ENCODE measurements around the gene TSC22D2.

Gene TSC22D2

GRCh38 chr3:150399060-150399459 is 9.0 kb upstream of the TSC22D2 start:
- Histone ChIP-seq H3K9ac (ENCODE audit: low read length) (no peak overlapping the region), H3K79me2 (ENCODE audit: insufficient read depth, low read length) (no peaks in the 10 kb centered on the region), H3K27me3 (ENCODE audit: low read length) (no peaks in the 10 kb centered on the region), H3F3A (ENCODE audit: insufficient read depth) (no peaks in the 10 kb centered on the region), H3K36me3 (ENCODE audit: low read length) (no peaks in the 10 kb centered on the region), H4K20me1 (ENCODE audit: low read depth, low read length) (no peaks in the 10 kb centered on the region), H3K9me2 (replicated peaks; ENCODE audit: insufficient read depth, low read length) (no peaks in the 10 kb centered on the region), H3K27ac (ENCODE audit: low read depth, low read length) (no peak overlapping the region), H3K4me2 (ENCODE audit: low read depth, low read length, poor library complexity, severe bottlenecking) (no peak overlapping the region), H3K4me3 (ENCODE audit: insufficient read depth, low read length, poor library complexity, severe bottlenecking) (no peak overlapping the region), H2AFZ (ENCODE audit: low read depth, low read length, severe bottlenecking) (no peak overlapping the region), H3K9me3 (ENCODE audit: insufficient read depth, low read length) (no peaks in the 10 kb centered on the region)
- TF ChIP-seq CTCF (IDR thresholded peaks at IDR 0.05; ENCODE audit: insufficient read depth, low read length, poor library complexity, severe bottlenecking): no peak
- TF ChIP-seq EZH2phosphoT487 (conservative IDR thresholded peaks at IDR 0.05; ENCODE audit: low read length): no peak

- no peak overlapping the region for H3K27ac ChIP-seq (ENCODE audit: low read depth, low read length)
- no peak overlapping the region for H3K9ac ChIP-seq (ENCODE audit: low read length)
- no peak overlapping the region for H3K4me3 ChIP-seq (ENCODE audit: insufficient read depth, low read length, poor library complexity, severe bottlenecking)
- no peaks in the 10 kb centered on the region for H3K36me3 ChIP-seq (ENCODE audit: low read length)
- no peak overlapping the region for H3K4me2 ChIP-seq (ENCODE audit: low read depth, low read length, poor library complexity, severe bottlenecking)
- H3K9me2 ChIP-seq (replicated peaks; ENCODE audit: insufficient read depth, low read length): no peaks in the 10 kb centered on the region
- H3K79me2 ChIP-seq (ENCODE audit: insufficient read depth, low read length): no peaks in the 10 kb centered on the region
- no peak overlapping the region for H2AFZ ChIP-seq (ENCODE audit: low read depth, low read length, severe bottlenecking)
- H3K9me3 ChIP-seq (ENCODE audit: insufficient read depth, low read length): no peaks in the 10 kb centered on the region
- TF ChIP-seq CTCF (IDR thresholded peaks at IDR 0.05; ENCODE audit: insufficient read depth, low read length, poor library complexity, severe bottlenecking) (no peak), EZH2phosphoT487 (conservative IDR thresholded peaks at IDR 0.05; ENCODE audit: low read length) (no peak)
- H4K20me1 ChIP-seq (ENCODE audit: low read depth, low read length): no peaks in the 10 kb centered on the region
- H3F3A ChIP-seq (ENCODE audit: insufficient read depth): no peaks in the 10 kb centered on the region
- no peaks in the 10 kb centered on the region for H3K27me3 ChIP-seq (ENCODE audit: low read length)
These were observed 6.8 kb upstream of the TSC22D2 start for GRCh38 chr3:150401285-150401684.

- Histone ChIP-seq H3K4me2 (ENCODE audit: low read depth, low read length, poor library complexity, severe bottlenecking) (no peak overlapping the region), H4K20me1 (ENCODE audit: low read depth, low read length) (no peaks in the 10 kb centered on the region), H3K27me3 (ENCODE audit: low read length) (no peaks in the 10 kb centered on the region), H3F3A (ENCODE audit: insufficient read depth) (peaks cover under 1% of the 10 kb centered on the region; the same call in 1 of the 2 replicates), H2AFZ (ENCODE audit: low read depth, low read length, severe bottlenecking) (no peak overlapping the region), H3K9me3 (ENCODE audit: insufficient read depth, low read length) (no peaks in the 10 kb centered on the region), H3K9ac (ENCODE audit: low read length) (no peak overlapping the region), H3K27ac (ENCODE audit: low read depth, low read length) (no peak overlapping the region), H3K4me3 (ENCODE audit: insufficient read depth, low read length, poor library complexity, severe bottlenecking) (no peak overlapping the region), H3K9me2 (replicated peaks; ENCODE audit: insufficient read depth, low read length) (no peaks in the 10 kb centered on the region), H3K36me3 (ENCODE audit: low read length) (no peaks in the 10 kb centered on the region), H3K79me2 (ENCODE audit: insufficient read depth, low read length) (no peaks in the 10 kb centered on the region)
- TF ChIP-seq EZH2phosphoT487 (conservative IDR thresholded peaks at IDR 0.05; ENCODE audit: low read length) (no peak), CTCF (IDR thresholded peaks at IDR 0.05; ENCODE audit: insufficient read depth, low read length, poor library complexity, severe bottlenecking) (no peak)
These were observed 5.9 kb upstream of the TSC22D2 start for GRCh38 chr3:150402217-150402616.
